ENCODE measurements around the gene ACY1.
A peak's percentile ranks its signal among the peaks of the same experiment; 100 is the strongest.
"Not testable (repeated sequence)": the region's sequence is repeated elsewhere in the genome, so short reads cannot be mapped to it uniquely, and the experiment has no call there.

The ACY1 gene

DNA sequence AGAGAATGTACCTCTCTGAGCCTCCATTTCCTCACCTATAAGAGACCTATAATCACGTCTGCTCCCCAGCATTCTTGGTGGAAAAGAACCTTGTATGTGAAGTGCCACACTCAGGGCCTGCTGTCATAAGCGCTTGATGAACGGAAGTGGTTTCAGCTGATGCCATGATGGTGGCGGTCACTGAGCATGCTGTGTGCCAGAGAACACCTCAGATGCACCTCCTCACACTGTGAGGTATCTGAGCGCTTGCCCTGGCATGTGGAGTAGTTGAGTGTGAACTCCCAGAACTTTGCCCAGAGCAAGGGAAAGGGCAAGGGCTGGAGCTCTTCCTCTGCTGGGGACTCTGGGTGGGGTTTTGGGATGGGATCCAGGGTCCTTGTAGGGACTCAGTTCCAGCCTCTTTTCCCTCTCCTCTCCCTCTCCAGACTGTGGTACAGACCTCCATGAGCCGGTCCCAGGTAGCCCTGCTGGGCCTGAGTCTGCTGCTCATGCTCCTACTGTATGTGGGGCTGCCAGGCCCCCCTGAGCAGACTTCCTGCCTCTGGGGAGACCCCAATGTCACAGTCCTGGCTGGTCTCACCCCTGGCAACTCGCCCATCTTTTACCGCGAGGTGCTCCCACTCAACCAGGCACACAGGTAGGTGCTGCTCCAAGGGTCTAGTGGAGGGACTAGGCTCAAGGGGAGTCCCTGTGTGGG is 5.7 kb upstream of the ACY1 start:
- Mint-ChIP-seq H3K4me1 (ENCODE audit: low read depth) (peaks cover 38% of the 10 kb centered on the region), H3K27ac (peak overlapping the region; percentile 69)

DNA sequence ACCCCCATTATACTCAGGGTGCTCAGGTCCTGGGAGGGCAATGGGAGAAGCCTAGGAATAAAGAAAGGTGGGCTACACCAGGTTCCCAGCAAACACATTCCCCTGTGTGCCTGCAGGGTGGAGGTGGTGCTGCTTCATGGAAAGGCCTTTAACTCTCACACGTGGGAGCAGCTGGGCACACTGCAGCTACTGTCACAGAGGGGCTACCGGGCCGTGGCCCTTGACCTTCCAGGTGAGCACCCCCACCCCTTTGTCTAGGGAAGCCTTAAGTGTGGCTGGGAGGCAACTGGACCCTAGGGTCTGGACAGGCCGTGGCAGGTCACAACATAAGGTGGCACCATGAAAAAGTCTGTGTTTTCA is 5.2 kb upstream of the ACY1 start:
- Mint-ChIP-seq H3K27ac (no peak overlapping the region), H3K27me3 (ENCODE audit: low read depth) (no peaks in the 10 kb centered on the region), H3K4me3 (no peak overlapping the region), H3K36me3 (ENCODE audit: low read depth) (peaks cover 5% of the 10 kb centered on the region), H3K4me1 (ENCODE audit: low read depth) (peaks cover 40% of the 10 kb centered on the region), H3K9me3 (no peaks in the 10 kb centered on the region)
- no peak for DNase-seq (ENCODE audit: low spot score)

More for the DNA sequence above, 5.7 kb upstream of the ACY1 start:
- no peak for DNase-seq (ENCODE audit: low spot score)
- peak overlapping the region; percentile 29 for H3K4me3 Mint-ChIP-seq
- H3K36me3 Mint-ChIP-seq (ENCODE audit: low read depth), result peaks cover 5% of the 10 kb centered on the region
- H3K9me3 Mint-ChIP-seq, result no peaks in the 10 kb centered on the region
- H3K27me3 Mint-ChIP-seq (ENCODE audit: low read depth), result no peaks in the 10 kb centered on the region

DNA sequence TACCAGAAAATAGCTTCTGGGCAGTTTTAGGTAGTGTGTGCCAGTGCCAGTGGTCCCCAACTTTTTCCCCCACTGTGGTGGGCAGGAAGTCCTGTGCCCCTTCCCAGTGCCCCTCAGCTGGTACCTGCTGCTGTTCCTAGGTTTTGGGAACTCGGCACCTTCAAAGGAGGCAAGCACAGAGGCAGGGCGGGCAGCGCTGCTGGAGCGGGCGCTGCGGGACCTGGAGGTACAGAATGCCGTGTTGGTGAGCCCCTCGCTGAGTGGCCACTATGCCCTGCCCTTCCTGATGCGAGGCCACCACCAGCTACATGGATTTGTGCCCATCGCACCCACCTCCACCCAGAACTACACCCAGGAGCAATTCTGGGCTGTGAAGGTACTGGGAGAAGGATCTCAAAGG is 3.1 kb upstream of the ACY1 start:
- Mint-ChIP-seq H3K27ac (no peak overlapping the region), H3K4me1 (ENCODE audit: low read depth) (peaks cover 35% of the 10 kb centered on the region), H3K27me3 (ENCODE audit: low read depth) (no peaks in the 10 kb centered on the region), H3K36me3 (ENCODE audit: low read depth) (peaks cover 3% of the 10 kb centered on the region), H3K4me3 (no peak overlapping the region), H3K9me3 (no peaks in the 10 kb centered on the region)
- no peak for DNase-seq (ENCODE audit: low spot score)

DNA sequence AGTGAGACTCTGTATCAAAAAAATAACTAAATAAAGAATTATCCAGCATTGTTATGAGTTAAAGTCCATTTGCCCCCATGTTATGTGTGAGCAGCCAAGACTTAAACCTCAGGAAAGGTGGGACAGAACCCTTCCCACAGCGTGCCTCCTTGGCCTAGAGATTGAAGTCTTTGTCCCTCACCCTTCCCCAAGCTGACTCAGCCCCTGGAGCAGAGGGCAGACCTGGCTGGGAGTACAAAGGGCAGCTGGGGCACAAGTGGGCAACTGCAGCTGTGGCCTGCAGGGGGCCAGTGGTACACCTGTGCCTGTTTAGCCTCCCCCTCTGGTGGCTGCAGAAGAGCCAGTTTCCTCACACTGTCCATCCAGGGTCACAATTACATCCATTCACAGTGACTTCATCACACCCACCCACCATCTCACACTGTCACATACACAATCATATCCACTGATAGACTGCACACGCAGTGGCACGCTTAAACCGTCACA is 940 bp upstream of the ACY1 start:
- no peaks in the 10 kb centered on the region for H3K27me3 Mint-ChIP-seq (ENCODE audit: low read depth)
- H3K36me3 Mint-ChIP-seq (ENCODE audit: low read depth), result peaks cover 3% of the 10 kb centered on the region
- no peaks in the 10 kb centered on the region for H3K9me3 Mint-ChIP-seq
- peak overlapping the region; percentile 93 for H3K27ac Mint-ChIP-seq
- peaks cover 23% of the 10 kb centered on the region for H3K4me1 Mint-ChIP-seq (ENCODE audit: low read depth)
- DNase-seq (ENCODE audit: low spot score), result peak; percentile 41
- peak overlapping the region; percentile 96 for H3K4me3 Mint-ChIP-seq

DNA sequence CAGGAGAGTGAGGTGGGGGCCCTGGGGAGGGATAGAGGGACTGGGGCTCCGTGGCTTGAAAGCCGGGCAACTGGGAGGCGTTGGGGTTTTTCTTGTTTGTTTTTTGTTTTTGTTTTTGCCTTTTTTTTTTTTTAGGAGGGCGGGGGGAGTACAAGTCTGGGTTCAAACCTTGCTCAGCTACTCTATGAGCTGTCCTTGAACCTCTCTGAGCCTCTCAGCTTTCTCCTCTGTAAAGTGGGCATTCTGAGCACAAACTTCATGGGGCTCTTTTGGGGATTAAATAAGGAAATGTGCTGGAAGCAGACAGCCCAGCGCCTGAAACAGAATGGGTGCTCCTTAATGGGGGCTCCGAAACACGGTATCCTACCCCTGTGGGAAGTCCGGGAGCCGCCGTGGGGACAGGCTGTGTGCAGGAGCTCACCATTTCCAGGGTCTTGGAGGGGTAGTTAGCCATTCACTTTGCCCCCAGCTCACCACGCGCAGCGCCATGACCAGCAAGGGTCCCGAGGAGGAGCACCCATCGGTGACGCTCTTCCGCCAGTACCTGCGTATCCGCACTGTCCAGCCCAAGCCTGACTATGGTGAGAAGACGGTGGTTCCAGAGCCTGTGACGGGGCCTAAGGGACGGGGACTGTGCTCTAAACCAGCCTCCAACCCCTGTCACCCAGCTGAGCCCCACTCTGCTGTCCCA is 388 bp downstream of the ACY1 start:
- H3K36me3 Mint-ChIP-seq (ENCODE audit: low read depth), result peaks cover 3% of the 10 kb centered on the region
- H3K27me3 Mint-ChIP-seq (ENCODE audit: low read depth), result no peaks in the 10 kb centered on the region
- H3K9me3 Mint-ChIP-seq, result no peaks in the 10 kb centered on the region
- peak overlapping the region; percentile 96 for H3K4me3 Mint-ChIP-seq
- no peak for DNase-seq (ENCODE audit: low spot score)
- H3K27ac Mint-ChIP-seq, result peak overlapping the region; percentile 93
- H3K4me1 Mint-ChIP-seq (ENCODE audit: low read depth), result peaks cover 23% of the 10 kb centered on the region

DNA sequence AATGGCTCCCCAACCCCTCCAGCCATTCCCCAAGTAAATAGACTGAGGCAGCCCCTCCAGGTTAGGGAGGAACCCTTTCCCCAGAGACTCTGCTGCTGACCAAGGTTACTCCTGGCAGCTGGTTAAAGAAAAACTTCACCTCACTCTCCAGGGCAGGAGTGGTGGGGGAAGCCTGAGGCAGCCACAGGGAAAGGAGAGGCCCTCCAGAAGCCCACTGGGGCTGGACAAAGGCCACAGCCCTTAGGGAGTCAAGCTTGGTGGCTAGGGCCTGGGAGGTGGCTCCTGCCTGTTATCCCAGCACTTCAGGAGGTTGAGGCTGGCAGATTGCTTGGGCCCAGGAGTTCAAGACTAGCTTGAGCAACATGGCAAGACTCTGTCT is 923 bp downstream of the ACY1 start:
- no peaks in the 10 kb centered on the region for H3K9me3 Mint-ChIP-seq
- peak overlapping the region; percentile 72 for H3K27ac Mint-ChIP-seq
- peak overlapping the region; percentile 96 for H3K4me3 Mint-ChIP-seq
- H3K27me3 Mint-ChIP-seq (ENCODE audit: low read depth), result no peaks in the 10 kb centered on the region
- DNase-seq (ENCODE audit: low spot score), result no peak
- peaks cover 23% of the 10 kb centered on the region for H3K4me1 Mint-ChIP-seq (ENCODE audit: low read depth)
- H3K36me3 Mint-ChIP-seq (ENCODE audit: low read depth), result peaks cover 3% of the 10 kb centered on the region

DNA sequence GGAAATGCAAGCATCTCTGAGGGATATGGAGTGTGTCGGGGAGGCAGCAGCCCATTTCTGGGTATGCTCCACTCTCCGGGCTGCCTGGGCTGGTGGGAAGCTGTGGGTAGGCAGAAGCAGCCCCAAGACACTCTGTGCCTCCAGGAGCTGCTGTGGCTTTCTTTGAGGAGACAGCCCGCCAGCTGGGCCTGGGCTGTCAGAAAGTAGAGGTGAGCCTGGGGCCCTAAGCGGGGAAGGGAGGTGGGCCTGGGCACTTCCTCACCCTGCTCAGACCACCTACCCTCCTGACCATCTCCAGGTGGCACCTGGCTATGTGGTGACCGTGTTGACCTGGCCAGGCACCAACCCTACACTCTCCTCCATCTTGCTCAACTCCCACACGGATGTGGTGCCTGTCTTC is 1.7 kb downstream of the ACY1 start:
- peak overlapping the region; percentile 29 for H3K4me3 Mint-ChIP-seq
- H3K36me3 Mint-ChIP-seq (ENCODE audit: low read depth), result peaks cover 3% of the 10 kb centered on the region
- peak overlapping the region; percentile 72 for H3K27ac Mint-ChIP-seq
- no peaks in the 10 kb centered on the region for H3K9me3 Mint-ChIP-seq
- no peak for DNase-seq (ENCODE audit: low spot score)
- H3K4me1 Mint-ChIP-seq (ENCODE audit: low read depth), result peaks cover 23% of the 10 kb centered on the region
- H3K27me3 Mint-ChIP-seq (ENCODE audit: low read depth), result no peaks in the 10 kb centered on the region

DNA sequence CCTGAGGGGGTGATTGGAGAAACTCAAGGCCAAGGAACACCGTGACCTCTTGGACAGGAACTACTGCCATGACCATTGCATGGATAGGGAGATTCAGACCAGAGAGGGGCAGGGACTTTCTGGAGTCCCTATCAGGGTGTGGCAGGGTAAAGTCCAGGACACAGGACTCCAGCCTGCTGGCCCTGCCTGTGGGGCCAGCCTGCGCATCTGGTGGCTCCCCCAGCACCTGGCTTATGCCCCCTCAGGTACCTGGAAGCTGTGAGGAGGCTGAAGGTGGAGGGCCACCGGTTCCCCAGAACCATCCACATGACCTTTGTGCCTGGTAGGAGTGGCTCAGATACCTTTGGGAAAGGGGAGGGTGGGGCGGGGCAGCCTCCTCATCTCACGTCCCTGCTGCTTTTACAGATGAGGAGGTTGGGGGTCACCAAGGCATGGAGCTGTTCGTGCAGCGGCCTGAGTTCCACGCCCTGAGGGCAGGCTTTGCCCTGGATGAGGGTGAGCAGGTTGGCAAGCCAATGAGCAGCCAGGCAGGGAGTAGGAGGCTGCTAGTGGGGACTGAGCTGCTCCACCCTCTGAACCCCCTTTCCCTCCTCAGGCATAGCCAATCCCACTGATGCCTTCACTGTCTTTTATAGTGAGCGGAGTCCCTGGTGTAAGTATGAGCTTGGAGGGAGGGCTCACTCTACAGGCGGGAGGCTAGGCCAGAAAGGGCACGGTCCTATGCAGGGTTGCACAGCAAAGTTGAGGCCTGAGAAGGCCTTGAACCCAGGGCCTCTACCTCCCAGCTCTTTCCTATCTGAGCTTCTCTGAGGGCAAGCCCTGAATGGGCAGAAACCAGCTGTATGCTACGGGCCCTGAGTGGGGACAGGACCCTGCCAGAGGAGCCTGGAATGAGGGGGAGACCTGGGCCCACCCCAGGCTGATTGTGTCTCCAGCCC is 2.9 kb downstream of the ACY1 start:
- Mint-ChIP-seq H3K36me3 (ENCODE audit: low read depth) (peaks cover 3% of the 10 kb centered on the region), H3K27me3 (ENCODE audit: low read depth) (no peaks in the 10 kb centered on the region), H3K27ac (no peak overlapping the region)

DNA sequence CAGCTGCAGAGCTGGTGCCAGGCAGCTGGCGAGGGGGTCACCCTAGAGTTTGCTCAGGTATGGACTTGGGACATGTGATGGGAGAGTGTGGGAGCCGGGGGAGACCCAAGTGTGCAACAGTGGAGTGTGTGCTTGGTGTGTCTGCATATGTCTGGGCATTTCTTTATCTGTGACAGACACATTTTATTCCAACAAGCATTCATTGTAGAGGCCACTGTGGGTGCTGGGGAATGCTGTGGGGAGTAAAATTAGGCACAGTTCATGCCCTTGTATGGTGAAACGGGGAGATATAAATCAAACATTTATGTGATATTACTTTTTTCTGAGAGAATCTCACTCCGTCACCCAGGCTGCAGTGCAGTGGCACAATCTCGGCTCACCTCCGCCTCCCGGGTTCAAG is 4.2 kb downstream of the ACY1 start:
- Mint-ChIP-seq H3K27me3 (ENCODE audit: low read depth) (no peaks in the 10 kb centered on the region), H3K36me3 (ENCODE audit: low read depth) (peaks cover 6% of the 10 kb centered on the region), H3K4me3 (no peak overlapping the region), H3K9me3 (no peaks in the 10 kb centered on the region), H3K27ac (no peak overlapping the region), H3K4me1 (ENCODE audit: low read depth) (peaks cover 17% of the 10 kb centered on the region)
- no peak for DNase-seq (ENCODE audit: low spot score)

More for the DNA sequence above, 2.9 kb downstream of the ACY1 start:
- no peaks in the 10 kb centered on the region for H3K9me3 Mint-ChIP-seq
- peaks cover 21% of the 10 kb centered on the region for H3K4me1 Mint-ChIP-seq (ENCODE audit: low read depth)
- DNase-seq (ENCODE audit: low spot score), result no peak
- no peak overlapping the region for H3K4me3 Mint-ChIP-seq

DNA sequence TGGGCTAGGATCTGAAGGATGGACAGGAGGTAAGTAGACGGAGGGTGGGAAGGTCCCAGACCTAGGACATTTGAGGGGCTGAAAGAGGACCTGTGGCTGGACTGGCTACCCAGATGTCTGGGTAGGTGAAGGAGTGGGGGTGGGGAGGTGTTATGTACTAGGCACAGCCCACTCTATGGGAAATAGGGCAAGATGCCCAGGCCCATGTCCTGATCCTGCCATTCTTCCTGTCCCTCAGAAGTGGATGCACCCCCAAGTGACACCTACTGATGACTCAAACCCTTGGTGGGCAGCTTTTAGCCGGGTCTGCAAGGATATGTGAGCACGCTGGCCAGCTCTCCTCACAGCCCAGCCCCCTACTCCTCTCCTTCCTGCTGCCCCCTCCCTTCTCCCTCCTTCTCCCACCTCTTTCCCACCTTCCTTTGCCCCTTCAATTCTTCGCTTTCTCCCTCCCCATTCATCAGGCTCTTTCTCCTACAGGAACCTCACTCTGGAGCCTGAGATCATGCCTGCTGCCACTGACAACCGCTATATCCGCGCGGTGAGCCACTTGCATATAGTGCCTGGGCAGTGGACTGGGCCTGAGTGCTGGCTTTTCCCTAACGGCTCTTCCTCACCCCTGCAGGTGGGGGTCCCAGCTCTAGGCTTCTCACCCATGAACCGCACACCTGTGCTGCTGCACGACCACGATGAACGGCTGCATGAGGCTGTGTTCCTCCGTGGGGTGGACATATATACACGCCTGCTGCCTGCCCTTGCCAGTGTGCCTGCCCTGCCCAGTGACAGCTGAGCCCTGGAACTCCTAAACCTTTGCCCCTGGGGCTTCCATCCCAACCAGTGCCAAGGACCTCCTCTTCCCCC is 5.2 kb downstream of the ACY1 start:
- H3K36me3 Mint-ChIP-seq (ENCODE audit: low read depth), result peaks cover 13% of the 10 kb centered on the region
- peaks cover 15% of the 10 kb centered on the region for H3K4me1 Mint-ChIP-seq (ENCODE audit: low read depth)
- H3K27ac Mint-ChIP-seq, result peak overlapping the region; percentile 53
- no peak for DNase-seq (ENCODE audit: low spot score)
- H3K9me3 Mint-ChIP-seq, result no peaks in the 10 kb centered on the region
- no peaks in the 10 kb centered on the region for H3K27me3 Mint-ChIP-seq (ENCODE audit: low read depth)
- H3K4me3 Mint-ChIP-seq, result no peak overlapping the region

DNA sequence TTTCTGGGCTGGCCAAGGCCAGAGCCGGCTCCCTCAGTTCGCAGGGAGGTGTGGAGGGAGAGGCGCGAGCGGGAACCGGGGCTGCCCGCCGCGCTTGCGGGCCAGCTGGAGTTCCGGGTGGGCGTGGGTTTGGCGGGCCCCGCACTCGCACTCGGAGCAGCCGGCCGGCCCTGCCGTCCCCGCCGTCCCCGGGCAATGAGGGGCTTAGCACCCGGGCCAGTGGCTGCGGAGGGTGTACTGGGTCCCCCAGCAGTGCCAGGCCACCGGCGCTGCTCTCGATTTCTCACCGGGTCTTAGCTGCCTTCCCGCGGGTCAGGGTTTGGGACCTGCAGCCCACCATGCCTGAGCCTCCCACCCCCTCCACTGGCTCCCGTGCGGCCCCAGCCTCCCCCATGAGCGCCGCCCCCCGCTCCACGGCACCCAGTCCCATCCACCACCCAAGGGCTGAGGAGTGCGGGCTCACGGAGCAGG is 7.2 kb downstream of the ACY1 start:
- not testable (repeated sequence) for H3K27me3 Mint-ChIP-seq (ENCODE audit: low read depth); H3K4me3 Mint-ChIP-seq; H3K9me3 Mint-ChIP-seq; H3K27ac Mint-ChIP-seq; DNase-seq (ENCODE audit: low spot score)
- Mint-ChIP-seq H3K36me3 (ENCODE audit: low read depth) (peaks cover 33% of the 10 kb centered on the region), H3K4me1 (ENCODE audit: low read depth) (peaks cover 20% of the 10 kb centered on the region)

DNA sequence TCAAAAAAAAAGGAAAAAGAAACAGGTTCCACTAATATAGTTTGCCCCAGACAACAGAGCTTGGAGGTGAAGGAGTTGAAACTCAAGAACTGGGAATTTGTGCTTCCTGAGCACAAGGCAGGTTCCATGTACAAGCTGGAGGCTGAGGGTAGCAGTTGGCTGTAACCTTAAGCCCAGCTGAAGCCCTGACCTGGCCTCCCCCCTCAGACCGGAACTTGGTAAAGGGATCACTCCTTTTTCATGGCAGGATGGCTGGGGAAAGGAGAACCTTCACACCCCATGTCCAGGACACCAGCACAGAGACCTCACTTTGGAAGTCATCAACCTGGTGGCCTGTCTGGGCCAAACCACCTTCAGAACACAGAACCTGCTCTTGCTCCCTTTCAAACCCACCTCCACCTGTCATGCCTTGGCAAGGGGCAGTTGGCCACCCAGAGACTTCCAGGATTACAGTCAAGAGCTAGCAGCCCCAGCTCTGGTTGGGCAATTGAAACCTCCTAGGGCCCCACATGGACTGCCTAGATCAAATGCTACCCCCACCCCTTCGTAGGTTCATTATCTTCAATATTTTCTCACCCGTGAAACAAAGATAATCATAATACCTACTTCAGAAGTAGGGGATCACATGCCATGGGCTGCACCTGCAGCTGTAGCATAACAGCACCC is 8.8 kb downstream of the ACY1 start:
- Mint-ChIP-seq H3K4me3 (no peak overlapping the region), H3K4me1 (ENCODE audit: low read depth) (peaks cover 24% of the 10 kb centered on the region), H3K27me3 (ENCODE audit: low read depth) (peaks cover 2% of the 10 kb centered on the region), H3K9me3 (no peaks in the 10 kb centered on the region), H3K36me3 (ENCODE audit: low read depth) (peaks cover 37% of the 10 kb centered on the region), H3K27ac (no peak overlapping the region)
- DNase-seq (ENCODE audit: low spot score), result no peak

DNA sequence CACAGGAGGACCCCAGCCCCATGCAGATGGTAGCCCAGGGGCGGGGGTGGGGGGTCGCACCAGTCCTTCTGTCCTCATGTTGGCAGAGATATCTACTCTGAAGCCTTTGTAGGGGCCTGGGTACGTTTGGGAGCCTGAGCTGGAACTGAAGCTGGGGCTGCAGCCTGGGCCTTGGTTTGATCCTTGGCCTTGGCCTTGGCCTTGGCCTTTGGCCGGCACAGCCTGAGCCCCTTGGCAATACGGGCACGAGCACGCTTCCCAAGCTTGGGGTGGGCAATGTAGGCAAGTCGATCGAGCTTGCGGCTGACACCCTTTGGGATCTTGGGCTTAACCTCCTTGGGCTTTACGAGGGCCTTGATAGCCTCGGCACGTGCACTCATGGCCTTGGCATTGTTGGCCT is 10.3 kb downstream of the ACY1 start:
- DNase-seq (ENCODE audit: low spot score); H3K27me3 Mint-ChIP-seq (ENCODE audit: low read depth); H3K9me3 Mint-ChIP-seq; H3K27ac Mint-ChIP-seq: not testable (repeated sequence)
- peaks cover 37% of the 10 kb centered on the region for H3K36me3 Mint-ChIP-seq (ENCODE audit: low read depth)
- H3K4me1 Mint-ChIP-seq (ENCODE audit: low read depth), result peaks cover 26% of the 10 kb centered on the region
- H3K4me3 Mint-ChIP-seq, result peak overlapping the region; percentile 100

Measured in T-helper 2 cell treated with Interferon-gamma antibody and Interleukin-4, amounts not matched to agents 5 μg/mL and 100 μg/mL, for 36 hours (primary cell).